GM12892 (cell line): ENCODE results near the gene KLHL13.
"Not testable (repeated sequence)": the region's sequence is repeated elsewhere in the genome, so short reads cannot be mapped to it uniquely, and the experiment has no call there.

Experiments
- POLR2A ChIP-seq: IDR thresholded peaks from 2 replicates; pipeline ENCODE4 v1.6.1; 2011; ENCODE audit warnings: low read depth, low read length, control low read depth
- POLR2AphosphoS5 ChIP-seq: IDR thresholded peaks from 2 replicates; pipeline ENCODE4 v1.6.1; 2011; ENCODE audit warnings: low read depth, low read length, control low read depth
- TAF1 ChIP-seq: IDR thresholded peaks from 2 replicates; pipeline ENCODE4 v1.6.1; 2011; ENCODE audit warnings: low read depth, mild to moderate bottlenecking, control low read depth, low read length, borderline replicate concordance

DNA sequence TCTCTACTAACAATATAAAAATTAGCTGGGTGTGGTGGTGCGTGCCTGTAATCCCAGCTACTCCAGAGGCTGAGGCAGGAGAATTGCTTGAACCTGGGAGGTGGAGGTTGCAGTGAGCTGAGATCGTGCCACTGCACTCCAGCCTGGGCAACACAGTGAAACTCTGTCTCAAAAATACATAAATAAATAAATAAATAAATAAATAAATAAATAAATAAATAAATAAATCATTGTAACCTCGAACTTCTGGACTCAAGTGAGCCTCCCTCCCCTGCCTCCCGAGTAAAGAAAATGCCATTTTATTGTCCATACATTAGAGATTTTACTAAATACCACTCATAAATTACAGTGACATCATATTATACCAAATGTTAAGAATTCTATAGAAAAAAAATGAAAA is 7.6 kb upstream of the KLHL13 start:
- TF ChIP-seq TAF1, POLR2AphosphoS5, POLR2A: not testable (repeated sequence)
